GM21529 (cell line): ENCODE measurements around the gene ITGA3.

Experiments used
- ATAC-seq: cut with Tn5 transposase; IDR thresholded peaks from one replicate; pipeline ENCODE4 v1.9.1; 2021; ENCODE audit not compliant: unreplicated experiment

Gene ITGA3

GRCh38 chr17:50066995-50067394 is 11.1 kb downstream of the ITGA3 start:
- no peak for ATAC-seq

- no peak for ATAC-seq
These were observed 12.1 kb downstream of the ITGA3 start for GRCh38 chr17:50067996-50068395.

GRCh38 chr17:50070908-50071680 is 15.2 kb downstream of the ITGA3 start:
- no peak for ATAC-seq

GRCh38 chr17:50071692-50072091 is 15.8 kb downstream of the ITGA3 start:
- ATAC-seq: no peak

- no peak for ATAC-seq
These were observed 16.2 kb downstream of the ITGA3 start for GRCh38 chr17:50072130-50072529.

- no peak for ATAC-seq
These were observed 17.0 kb downstream of the ITGA3 start for GRCh38 chr17:50072925-50073324.

GRCh38 chr17:50074227-50074626 is 18.3 kb downstream of the ITGA3 start:
- no peak for ATAC-seq

GRCh38 chr17:50075446-50076032 is 19.6 kb downstream of the ITGA3 start:
- no peak for ATAC-seq

GRCh38 chr17:50076221-50076590 is 20.3 kb downstream of the ITGA3 start:
- ATAC-seq: no peak

GRCh38 chr17:50076591-50077235 is 20.8 kb downstream of the ITGA3 start:
- ATAC-seq: no peak

- no peak for ATAC-seq
These were observed 22.5 kb downstream of the ITGA3 start for GRCh38 chr17:50078430-50078829.

GRCh38 chr17:50079334-50080095 is 23.6 kb downstream of the ITGA3 start:
- ATAC-seq: no peak

GRCh38 chr17:50080096-50080480 is 24.2 kb downstream of the ITGA3 start:
- no peak for ATAC-seq

- ATAC-seq: no peak
These were observed 24.9 kb downstream of the ITGA3 start for GRCh38 chr17:50080827-50081226.

- no peak for ATAC-seq
These were observed 25.8 kb downstream of the ITGA3 start for GRCh38 chr17:50081757-50082156.

GRCh38 chr17:50087246-50087911 is 31.5 kb downstream of the ITGA3 start:
- peak; percentile 64 for ATAC-seq

- ATAC-seq: no peak
These were observed 32.0 kb downstream of the ITGA3 start for GRCh38 chr17:50087912-50088405.

GRCh38 chr17:50088952-50089825 is 33.3 kb downstream of the ITGA3 start:
- no peak for ATAC-seq

- ATAC-seq: no peak
These were observed 34.2 kb downstream of the ITGA3 start for GRCh38 chr17:50090071-50090470.
